Suprapubic skin (tissue), 4 donors: ENCODE results near the gene CTDSP2. TPM values are rescaled to one million over a fixed set of nuclear protein-coding genes. Genes with fewer than 3 reads are reported as not detected.
"Not testable (repeated sequence)": the region's sequence is repeated elsewhere in the genome, so short reads cannot be mapped to it uniquely, and the experiment has no call there.

Source experiments
- DNase-seq, 2 donors: peaks; one replicate each; pipeline ENCODE4 v3.0.0-alpha.2; 2019; ENCODE audit warnings: low spot score in 2 of 2
- H3K27ac ChIP-seq: fragments of 200-600 bp; sonication (generic); one replicate; pipeline ENCODE4 v1.5.1; 2019
- H3K27me3 ChIP-seq: fragments of 200-600 bp; sonication (generic); one replicate; pipeline ENCODE4 v1.5.1; 2019
- H3K36me3 ChIP-seq: fragments of 200-600 bp; sonication (generic); one replicate; pipeline ENCODE4 v1.5.1; 2019
- H3K4me1 ChIP-seq: fragments of 200-600 bp; sonication (generic); one replicate; pipeline ENCODE4 v1.5.1; 2019
- H3K4me3 ChIP-seq: fragments of 200-600 bp; sonication (generic); one replicate; pipeline ENCODE4 v1.5.1; 2019; ENCODE audit warnings: mild to moderate bottlenecking
- H3K9me3 ChIP-seq: fragments of 200-600 bp; sonication (generic); one replicate; pipeline ENCODE4 v1.5.1; 2019
- EP300 ChIP-seq: sonication (generic); formaldehyde crosslinking; IDR thresholded peaks from one replicate; pipeline ENCODE4 v1.6.1; 2017; ENCODE audit warnings: antibody characterized with exemption
- POLR2A ChIP-seq, 2 donors: fragments of 450-650 bp; IDR thresholded peaks; one replicate each; pipeline ENCODE4 v1.6.1; 2017; ENCODE audit warnings: antibody characterized with exemption in 2 of 2, mild to moderate bottlenecking in 2 of 2, moderate library complexity in 2 of 2
- POLR2AphosphoS5 ChIP-seq, 3 donors: sonication (generic); formaldehyde crosslinking; IDR thresholded peaks; one replicate each; pipeline ENCODE4 v1.6.1; 2017; ENCODE audit warnings: antibody characterized with exemption in 3 of 3
- WGBS: methylation state at CpG from one replicate; pipeline ENCODE4 v1.1.5; 2018; 5-methylcytosine and 5-hydroxymethylcytosine counted together
- total RNA-seq, 4 donors: library from RNA; depleted of rRNA; stranded (reverse); fragments of >200 nt; gene quantifications; one replicate each; pipeline ENCODE4 v1.1.0, GENCODE V29; 2016
- TF ChIP-seq, protein P1 (sequence below), 2 donors: fragments of 200-600 bp in 1 of 2; fragments of 450-650 bp in 1 of 2; sonication (generic) in 1 of 2; IDR thresholded peaks; one replicate each; pipeline ENCODE4 v1.5.1; 2016 to 2019; ENCODE audit warnings: antibody characterized with exemption in 2 of 2, mild to moderate bottlenecking in 1 of 2, moderate library complexity in 1 of 2

Gene CTDSP2
- total RNA-seq, 4 donors from 2014 or later: 147 to 240 (median 215) TPM

DNA sequence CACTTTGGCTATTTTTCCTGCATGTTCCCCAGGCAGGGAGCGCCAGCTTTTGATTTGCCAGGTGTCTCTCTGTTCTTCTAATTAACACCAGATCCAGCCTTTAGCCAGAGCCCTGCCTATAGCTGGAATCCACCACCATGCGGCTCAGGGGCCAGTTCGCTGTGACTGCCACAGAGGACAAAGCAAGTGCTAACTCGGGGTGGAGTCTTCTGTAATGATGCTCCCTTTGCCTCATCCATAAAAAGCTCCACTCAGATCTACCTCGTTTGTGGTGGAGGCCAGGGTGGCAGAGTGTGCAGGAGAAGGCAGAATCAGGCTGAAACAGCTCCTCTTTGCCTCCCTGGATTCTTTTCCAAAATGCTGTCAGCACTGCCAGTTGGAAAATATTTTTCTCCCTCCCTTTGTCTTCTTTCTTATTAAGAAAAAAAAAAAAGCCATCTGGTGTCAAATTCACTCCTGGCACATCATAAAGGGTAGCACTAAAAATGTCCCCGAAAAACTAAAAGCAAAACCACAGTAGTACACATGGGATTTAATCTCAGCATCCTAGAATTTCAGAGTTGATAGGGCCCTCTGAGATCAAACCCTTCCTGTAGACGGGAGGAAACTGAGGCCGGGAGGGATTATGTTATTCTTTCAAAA is 18.0 kb upstream of the CTDSP2 start:
- no peaks in the 10 kb centered on the region for H3K9me3 ChIP-seq
- H3K27ac ChIP-seq: peak overlapping the region; percentile 93
- TF ChIP-seq POLR2AphosphoS5 (IDR thresholded peaks at IDR 0.05): no peak
- TF ChIP-seq, protein P1, sequence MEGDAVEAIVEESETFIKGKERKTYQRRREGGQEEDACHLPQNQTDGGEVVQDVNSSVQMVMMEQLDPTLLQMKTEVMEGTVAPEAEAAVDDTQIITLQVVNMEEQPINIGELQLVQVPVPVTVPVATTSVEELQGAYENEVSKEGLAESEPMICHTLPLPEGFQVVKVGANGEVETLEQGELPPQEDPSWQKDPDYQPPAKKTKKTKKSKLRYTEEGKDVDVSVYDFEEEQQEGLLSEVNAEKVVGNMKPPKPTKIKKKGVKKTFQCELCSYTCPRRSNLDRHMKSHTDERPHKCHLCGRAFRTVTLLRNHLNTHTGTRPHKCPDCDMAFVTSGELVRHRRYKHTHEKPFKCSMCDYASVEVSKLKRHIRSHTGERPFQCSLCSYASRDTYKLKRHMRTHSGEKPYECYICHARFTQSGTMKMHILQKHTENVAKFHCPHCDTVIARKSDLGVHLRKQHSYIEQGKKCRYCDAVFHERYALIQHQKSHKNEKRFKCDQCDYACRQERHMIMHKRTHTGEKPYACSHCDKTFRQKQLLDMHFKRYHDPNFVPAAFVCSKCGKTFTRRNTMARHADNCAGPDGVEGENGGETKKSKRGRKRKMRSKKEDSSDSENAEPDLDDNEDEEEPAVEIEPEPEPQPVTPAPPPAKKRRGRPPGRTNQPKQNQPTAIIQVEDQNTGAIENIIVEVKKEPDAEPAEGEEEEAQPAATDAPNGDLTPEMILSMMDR (IDR thresholded peaks at IDR 0.05): no peak
- TF ChIP-seq POLR2A (IDR thresholded peaks at IDR 0.05): no peak
- no peak for TF ChIP-seq EP300
- H3K36me3 ChIP-seq: no peaks in the 10 kb centered on the region
- H3K4me1 ChIP-seq: peaks cover 34% of the 10 kb centered on the region
- 8% methylated on average over 8 of the region's 8 CpGs for WGBS
- no peaks in the 10 kb centered on the region for H3K27me3 ChIP-seq
- peak overlapping the region; percentile 63 for H3K4me3 ChIP-seq
- no peak for DNase-seq

DNA sequence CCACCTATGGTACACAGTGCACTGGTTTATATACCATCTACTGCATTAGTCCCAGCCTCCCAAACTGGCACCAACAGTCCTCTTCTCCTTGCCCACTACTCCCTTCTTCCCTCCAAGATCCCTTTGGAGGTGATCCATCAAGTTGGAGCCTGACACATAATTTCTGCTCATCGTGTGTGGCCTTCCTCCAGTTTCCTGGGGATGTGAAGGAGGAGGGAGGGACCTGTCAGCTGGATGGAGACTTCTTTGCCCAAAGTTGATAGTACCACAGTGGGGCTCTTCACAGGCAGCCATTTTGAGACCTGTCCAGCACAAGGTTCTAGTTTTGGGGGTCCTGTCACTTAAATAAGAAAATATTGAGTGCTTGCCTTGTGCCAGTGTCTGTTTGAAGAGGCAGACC is 17.1 kb upstream of the CTDSP2 start:
- Histone ChIP-seq H3K27ac (peak overlapping the region; percentile 93), H3K9me3 (no peaks in the 10 kb centered on the region), H3K27me3 (no peaks in the 10 kb centered on the region), H3K36me3 (no peaks in the 10 kb centered on the region), H3K4me3 (no peak overlapping the region), H3K4me1 (peaks cover 25% of the 10 kb centered on the region)
- no peak for DNase-seq
- no peak for TF ChIP-seq POLR2AphosphoS5 (IDR thresholded peaks at IDR 0.05)
- no peak for TF ChIP-seq POLR2A (IDR thresholded peaks at IDR 0.05)
- TF ChIP-seq, protein P1 (IDR thresholded peaks at IDR 0.05): no peak
- TF ChIP-seq EP300: no peak
- WGBS: 18% methylated on average over 1 of the region's 1 CpG

DNA sequence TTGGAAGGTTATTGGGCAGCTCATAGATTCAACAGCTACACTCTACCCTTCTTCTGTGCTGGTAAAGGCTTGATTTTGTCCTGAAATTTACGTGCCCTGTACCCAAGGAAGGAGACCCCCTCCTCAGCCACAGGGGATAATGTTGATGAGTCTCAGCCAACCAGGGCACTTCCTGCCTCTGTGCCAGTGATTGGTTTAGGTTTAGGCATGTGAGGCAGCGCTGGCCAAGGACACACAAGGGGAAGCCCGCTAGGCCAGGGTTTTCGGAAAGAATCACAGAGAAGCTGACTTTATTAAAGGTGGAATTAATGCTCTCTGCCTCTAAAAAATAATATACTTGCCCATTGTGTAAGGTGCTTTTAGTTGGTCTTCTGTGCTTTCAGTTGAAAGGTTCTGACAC is 15.4 kb upstream of the CTDSP2 start:
- H3K4me1 ChIP-seq: peaks cover 21% of the 10 kb centered on the region
- no peaks in the 10 kb centered on the region for H3K36me3 ChIP-seq
- TF ChIP-seq, protein P1 (IDR thresholded peaks at IDR 0.05): no peak
- TF ChIP-seq EP300 (no peak), POLR2A (IDR thresholded peaks at IDR 0.05) (no peak), POLR2AphosphoS5 (IDR thresholded peaks at IDR 0.05) (no peak)
- no peaks in the 10 kb centered on the region for H3K9me3 ChIP-seq
- no peak overlapping the region for H3K4me3 ChIP-seq
- WGBS: 93% methylated on average over 4 of the region's 4 CpGs
- no peak for DNase-seq
- no peaks in the 10 kb centered on the region for H3K27me3 ChIP-seq
- H3K27ac ChIP-seq: no peak overlapping the region

DNA sequence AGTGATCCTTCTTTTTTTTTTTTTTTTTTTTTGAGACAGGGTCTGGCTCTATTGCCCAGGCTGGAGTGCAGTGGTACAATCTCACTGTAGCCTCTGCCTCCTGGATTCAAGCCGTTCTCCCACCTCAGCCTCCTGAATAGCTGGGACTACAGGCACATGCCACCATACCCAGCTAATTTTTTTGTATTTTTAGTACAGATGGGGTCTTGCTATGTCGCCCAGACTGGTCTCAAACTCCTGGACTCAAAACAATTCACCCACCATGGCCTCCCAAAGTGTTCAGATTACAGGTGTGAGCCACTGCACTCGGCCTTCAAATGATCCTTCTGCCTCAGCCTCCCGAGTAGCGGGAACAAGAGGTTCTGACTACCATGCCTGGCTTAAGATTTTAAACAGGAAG is 14.4 kb upstream of the CTDSP2 start:
- H3K4me3 ChIP-seq, H3K27ac ChIP-seq, H3K27me3 ChIP-seq, H3K36me3 ChIP-seq, DNase-seq, H3K9me3 ChIP-seq: not testable (repeated sequence)
- 94% methylated on average over 5 of the region's 5 CpGs for WGBS
- H3K4me1 ChIP-seq: peaks cover 19% of the 10 kb centered on the region

DNA sequence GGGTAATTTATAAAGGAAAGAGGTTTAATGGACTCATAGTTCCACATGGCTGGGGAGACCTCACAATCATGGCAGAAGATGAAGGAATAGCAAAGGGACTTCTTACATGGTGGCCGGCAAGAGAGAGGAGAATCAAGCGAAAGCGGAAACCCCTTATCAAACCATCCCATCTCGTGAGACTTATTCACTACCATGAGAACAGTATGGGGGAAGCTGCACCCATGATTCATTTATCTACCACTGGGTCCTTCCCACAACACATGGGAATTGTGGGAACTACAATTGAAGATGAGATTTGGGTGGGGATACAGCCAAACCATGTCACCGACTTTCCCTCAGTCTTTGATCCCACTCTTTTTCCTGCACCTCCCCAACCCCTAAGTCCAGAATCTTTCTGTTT is 12.6 kb upstream of the CTDSP2 start:
- TF ChIP-seq POLR2AphosphoS5 (IDR thresholded peaks at IDR 0.05) (no peak), EP300 (no peak), POLR2A (IDR thresholded peaks at IDR 0.05) (no peak)
- TF ChIP-seq, protein P1 (IDR thresholded peaks at IDR 0.05): no peak
- H3K36me3 ChIP-seq: no peaks in the 10 kb centered on the region
- 90% methylated on average over 5 of the region's 5 CpGs for WGBS

DNA sequence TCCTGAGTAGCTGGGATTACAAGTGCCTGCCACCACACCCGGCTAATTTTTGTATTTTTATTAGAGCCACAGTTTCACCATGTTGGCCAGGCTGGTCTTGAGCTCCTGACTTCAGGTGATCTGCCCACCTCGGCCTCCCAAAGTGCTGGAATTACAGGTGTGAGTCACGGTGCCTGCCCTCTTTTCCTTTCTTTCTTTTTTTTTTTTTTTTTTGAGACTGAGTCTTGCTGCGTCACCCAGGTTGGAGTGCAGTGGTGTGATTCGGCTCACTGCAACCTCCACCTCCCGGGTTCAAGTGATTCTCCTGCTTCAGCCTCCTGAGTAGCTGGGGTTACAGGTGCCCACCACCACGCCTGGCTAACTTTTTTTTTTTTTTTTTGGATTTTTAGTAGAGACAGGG is 11.6 kb upstream of the CTDSP2 start:
- not testable (repeated sequence) for H3K9me3 ChIP-seq, DNase-seq, H3K27me3 ChIP-seq, H3K36me3 ChIP-seq, H3K4me3 ChIP-seq, H3K27ac ChIP-seq, H3K4me1 ChIP-seq
- whole genome bisulfite sequencing: 92% methylated on average over 7 of the region's 7 CpGs

More for the DNA sequence above, 12.6 kb upstream of the CTDSP2 start:
- no peak for DNase-seq
- no peak overlapping the region for H3K27ac ChIP-seq
- H3K4me1 ChIP-seq: peaks cover 5% of the 10 kb centered on the region
- no peak overlapping the region for H3K4me3 ChIP-seq
- no peaks in the 10 kb centered on the region for H3K9me3 ChIP-seq
- no peaks in the 10 kb centered on the region for H3K27me3 ChIP-seq
